Measurements from ENCODE around the gene FGF14.

The FGF14 gene

DNA sequence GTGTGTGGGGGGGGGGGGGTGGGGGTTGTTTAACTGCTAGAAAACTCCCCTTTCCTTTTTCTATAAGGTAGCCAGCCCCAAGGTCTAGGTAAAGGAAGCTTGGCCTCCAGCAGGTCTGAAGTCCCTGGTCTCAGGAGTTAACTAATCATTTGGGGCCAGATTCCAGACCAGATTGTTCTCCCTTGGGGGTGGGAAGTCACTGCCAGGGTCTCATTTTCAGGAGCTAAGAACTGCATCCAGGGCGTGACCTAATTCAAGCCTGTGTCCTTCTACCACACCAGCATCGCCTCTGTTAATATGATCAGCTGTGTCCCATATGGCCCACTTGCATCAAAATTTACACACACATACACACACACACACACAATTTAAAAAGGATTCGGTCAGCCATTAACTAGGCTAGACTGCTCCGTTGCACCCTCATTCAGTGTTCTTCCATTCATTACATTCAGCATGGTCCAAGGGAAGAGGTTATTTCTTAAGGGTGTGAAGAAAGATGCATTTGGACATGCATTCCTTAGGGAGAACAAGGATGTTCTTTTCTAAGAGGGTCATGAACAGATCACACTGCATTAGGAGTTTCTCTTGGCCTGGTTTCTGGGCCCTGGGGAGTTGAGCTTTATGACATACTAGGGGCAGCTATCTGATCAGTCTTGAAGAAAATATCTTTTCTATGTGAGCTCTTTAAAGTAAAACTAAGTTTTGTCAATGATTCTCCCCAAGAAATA lies 91.0 kb downstream of the FGF14 start:
- DNase-seq (ENCODE audit: low read depth in 2 of 2): no peak

DNA sequence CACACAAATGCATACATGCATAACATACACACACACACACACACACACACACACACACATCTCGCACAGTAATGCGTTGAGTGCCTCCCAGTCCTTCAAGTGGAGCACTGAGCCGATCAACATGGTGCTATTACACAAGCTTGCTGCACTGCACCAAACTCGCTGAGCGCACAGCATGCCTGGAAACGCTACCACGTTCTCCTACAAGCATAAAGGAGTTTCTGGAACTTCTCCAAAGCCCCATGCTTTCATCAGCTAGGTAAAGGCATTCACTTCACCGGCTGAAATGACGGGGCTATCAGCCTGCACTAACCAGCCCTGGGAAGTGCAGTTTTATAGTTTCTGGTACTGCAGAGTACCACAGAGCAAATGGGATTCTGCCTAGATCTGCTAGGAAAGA lies 92.7 kb downstream of the FGF14 start:
- DNase-seq (ENCODE audit: low read depth in 2 of 2): no peak

DNA sequence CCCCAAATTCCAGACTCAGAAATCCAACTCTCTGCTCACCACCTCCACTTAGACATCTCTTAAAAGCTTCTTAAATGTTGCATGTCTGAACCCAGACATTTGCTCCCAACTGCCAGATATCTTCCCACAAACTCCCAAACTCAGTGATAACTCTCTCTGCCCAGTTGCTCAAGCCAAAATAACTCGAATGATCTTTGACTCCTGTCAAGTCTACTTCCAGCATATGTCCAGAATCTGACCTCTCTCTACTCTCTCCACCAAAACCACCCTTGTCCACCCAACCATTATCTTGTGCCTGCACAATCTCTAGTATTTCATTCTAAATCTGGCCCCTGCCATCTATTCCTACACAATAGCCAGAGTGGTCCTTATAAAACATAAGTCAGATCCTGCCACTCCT lies 99.3 kb downstream of the FGF14 start:
- no peak for DNase-seq (ENCODE audit: low read depth in 2 of 2)

DNA sequence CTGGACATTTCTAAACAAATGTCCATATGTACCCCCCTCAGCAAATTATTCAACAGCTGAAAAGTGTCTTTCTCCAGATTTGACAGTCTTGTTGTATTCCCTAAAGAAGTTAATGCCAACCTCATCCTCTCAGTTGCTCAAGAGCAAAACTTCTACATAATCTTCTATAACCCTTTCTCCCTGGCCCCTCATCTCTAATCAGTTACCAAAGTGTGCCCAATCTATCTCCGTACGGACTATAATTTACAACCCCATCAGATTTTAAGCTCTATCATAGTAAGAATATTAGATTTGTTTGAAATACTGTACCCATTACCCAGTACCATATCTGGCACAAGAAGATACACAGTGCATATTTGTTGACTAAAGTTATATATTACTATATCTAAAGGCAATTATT lies 101.5 kb downstream of the FGF14 start:
- no peak for DNase-seq (ENCODE audit: low read depth in 2 of 2)

DNA sequence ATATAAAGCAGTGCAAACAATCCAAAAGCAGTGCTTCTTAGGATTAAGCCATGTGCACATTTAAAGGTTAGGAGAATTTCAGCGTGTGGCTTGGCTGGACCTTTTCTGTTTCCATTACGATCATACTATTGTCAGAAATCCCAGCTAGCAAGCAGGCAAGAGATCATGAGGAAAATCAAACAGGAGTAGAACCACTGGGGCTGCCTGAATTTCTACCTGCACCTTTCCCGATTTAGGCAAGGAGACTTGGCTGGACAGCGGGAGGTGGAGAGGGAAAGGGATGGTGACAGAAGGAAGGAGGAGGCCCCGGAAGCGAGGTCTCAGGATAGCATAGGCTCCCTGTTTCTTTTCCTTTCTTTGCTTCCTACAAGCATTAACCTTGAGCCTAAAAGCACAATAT lies 102.5 kb downstream of the FGF14 start:
- DNase-seq (ENCODE audit: low read depth in 2 of 2): no peak

DNA sequence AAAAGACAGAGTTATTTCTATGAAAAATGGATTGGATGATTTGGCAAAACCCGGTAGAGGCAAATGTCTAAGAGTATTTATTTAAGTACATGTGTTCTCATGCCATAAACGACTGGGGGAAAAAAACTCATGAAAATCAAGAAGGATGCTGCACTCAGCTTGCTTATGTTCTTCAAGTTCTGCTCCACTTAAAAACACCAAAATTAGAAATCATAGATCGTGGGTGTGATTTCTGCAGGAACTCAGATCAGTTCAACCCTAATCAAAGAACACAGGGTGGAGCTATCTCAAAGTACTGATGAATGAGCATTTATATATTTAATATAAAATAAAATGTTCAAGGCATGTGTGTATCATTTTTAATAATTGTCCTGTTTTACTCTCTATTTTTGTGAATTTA lies 103.8 kb downstream of the FGF14 start:
- no peak for DNase-seq (ENCODE audit: low read depth in 2 of 2)

DNA sequence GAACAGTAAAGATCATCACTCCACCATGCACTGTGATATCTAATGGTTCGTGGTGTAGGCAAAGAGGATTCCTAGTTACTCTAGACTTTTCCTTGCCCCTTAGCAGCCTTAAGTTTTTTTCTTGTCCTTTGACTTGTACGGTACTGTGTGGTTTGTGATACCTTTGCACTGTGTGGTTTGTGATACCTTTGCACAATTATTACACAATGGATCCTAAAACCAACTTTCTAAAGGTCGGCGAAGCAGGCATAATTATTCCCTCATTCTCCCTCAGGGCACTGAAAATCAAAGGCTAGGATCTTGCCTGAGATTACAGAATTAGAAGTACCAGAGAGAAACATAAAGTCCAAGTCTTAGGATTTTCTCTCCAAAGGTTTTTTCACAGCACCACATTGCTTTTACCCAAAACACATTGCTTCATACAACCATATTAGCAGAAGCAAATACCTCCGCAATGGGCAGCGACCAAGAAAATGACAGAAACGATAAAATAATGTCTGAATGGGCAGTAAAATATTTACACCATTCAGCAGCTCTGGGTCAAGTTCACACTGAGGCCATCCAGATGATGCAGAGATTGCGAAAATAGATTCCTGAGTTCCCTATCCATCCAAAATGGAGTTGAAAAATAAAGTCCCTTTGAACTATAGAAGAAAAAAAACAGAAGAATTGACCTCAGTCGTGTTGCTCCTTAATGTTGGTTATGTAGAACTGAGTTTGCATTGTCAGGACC lies 106.4 kb downstream of the FGF14 start:
- DNase-seq (ENCODE audit: low read depth in 2 of 2): no peak

DNA sequence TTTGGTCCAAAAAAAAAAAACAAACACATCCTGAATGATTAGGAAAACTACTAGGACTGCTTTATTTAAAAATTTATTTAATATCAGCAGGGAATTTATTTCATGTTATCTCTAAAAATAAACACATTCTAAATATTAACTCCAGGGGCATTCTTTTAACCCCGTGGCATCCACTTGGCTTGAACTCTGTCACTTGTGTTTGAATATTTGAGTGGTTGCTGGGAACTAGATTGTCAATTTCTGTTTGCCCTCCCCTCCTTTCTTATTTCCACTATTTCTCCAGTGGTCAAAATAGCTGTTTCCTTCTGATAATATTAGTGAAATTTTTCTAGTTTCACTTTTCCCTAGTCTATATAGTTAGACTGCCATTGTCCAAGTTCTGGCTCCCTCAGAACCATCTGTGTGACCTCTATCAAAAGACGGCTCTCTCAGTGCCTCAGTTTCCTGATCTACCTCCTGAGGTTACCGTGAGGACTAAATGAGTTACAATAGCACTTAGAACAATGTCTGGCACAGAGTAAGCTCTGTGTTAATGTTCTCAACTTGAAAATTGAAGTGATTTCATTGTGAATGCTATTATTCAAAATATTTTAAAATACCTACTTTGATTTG lies 107.3 kb downstream of the FGF14 start:
- no peak for DNase-seq (ENCODE audit: low read depth in 2 of 2)

DNA sequence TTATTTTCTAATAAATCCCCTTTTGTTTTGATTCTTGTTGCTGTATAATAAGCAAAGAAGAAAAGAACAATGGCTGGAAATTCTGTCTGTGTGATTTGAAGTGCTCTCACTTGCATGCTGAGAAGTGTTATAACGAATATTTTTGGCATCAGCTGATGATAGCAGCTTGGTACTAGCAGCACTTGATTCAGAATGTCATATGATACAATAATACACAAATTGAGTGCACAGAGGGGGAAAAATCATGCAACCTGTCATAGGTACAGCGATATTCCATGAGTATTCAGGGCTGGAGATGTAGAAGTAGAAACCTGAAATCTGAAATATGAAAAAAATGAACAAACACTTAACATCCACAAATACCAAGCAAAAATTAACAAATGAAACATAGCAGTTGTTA lies 108.1 kb downstream of the FGF14 start:
- no peak for DNase-seq (ENCODE audit: low read depth in 2 of 2)

DNA sequence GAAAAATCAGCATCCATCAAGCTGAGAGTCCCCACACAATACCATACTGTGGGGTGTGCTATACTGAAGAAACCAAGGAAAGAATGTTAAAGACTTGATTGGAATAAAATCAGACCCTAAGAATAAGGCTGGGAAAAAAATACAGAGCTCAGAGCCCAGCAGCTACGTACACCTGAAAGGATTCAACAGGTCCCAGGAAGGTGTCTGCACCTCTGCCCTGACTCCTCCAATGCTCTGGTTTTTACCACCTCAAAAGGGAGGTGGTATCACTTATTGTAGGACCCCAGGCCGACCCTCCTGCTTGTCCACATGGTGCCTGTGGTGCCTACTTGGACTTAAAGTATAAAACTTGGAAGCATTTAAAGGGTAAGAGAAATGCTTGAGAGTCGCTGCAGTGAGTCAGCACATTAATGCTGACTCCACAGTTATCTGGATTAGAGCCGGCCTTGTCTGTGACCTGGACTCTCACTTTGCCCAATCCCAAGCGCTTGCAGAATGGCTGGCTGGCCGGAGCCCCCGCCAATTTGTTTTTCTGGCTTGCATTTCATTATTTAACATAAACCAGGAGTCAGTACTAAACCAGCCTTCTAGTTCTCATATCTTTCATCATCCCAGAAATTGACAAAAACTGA lies 110.1 kb downstream of the FGF14 start:
- no peak for DNase-seq (ENCODE audit: low read depth in 2 of 2)

DNA sequence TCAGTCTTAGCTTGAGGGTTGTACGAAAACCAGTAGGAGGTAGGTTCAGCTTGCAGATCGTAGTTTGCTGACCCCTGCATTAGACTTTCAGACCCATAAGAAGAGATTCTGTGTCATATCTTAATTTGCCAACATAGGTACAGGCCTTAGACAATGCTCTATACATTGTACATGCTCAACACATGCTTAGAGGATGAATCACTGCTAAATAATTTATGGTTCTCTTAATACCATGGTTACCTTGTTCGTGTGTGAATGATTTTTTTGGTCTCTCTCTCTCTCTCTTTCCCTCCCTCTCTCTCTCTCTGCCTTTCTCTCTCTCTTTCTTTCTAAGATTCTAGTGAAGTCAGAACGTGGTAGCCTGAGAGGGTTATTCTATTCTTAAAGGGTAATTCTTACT lies 112.2 kb downstream of the FGF14 start:
- DNase-seq (ENCODE audit: low read depth in 2 of 2): no peak

DNA sequence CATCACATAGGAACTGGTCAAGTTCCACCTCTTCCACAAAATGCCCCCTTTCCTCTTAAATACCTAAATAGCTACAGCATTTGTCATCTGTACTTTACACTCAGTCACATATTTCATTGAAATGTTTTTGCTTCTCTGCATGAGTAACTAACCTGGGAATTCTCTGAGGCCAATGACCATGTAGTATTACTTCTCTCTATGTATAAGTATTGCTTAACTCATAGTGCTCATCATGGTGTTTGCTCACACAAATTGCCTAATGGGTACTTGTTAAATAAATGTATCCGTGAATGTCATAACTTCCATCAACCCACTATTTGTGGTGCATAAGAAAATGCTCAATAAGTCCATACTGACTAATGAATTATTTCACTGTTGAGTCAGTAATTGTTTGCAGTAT lies 115.5 kb downstream of the FGF14 start:
- no peak for DNase-seq (ENCODE audit: low read depth in 2 of 2)

DNA sequence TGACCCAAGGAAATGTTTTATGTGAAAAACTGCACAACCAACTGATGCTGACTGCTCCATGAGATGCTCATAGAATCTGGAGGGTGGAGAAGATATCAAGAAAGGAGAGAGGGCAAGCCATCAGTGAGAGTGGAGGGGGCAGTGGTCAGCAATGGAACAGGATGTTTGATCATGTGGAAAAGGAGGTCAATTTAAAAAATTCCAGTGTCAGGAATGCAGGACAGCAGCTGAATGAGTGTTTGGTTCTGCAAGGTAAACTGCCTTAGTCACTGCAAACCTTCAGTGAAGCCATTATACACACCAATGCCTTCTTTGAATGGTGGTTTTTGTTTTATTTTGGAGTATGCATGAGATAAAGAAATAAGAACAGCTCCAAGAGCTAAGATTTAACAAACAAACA lies 121.5 kb downstream of the FGF14 start:
- no peak for DNase-seq (ENCODE audit: low read depth in 2 of 2)

DNA sequence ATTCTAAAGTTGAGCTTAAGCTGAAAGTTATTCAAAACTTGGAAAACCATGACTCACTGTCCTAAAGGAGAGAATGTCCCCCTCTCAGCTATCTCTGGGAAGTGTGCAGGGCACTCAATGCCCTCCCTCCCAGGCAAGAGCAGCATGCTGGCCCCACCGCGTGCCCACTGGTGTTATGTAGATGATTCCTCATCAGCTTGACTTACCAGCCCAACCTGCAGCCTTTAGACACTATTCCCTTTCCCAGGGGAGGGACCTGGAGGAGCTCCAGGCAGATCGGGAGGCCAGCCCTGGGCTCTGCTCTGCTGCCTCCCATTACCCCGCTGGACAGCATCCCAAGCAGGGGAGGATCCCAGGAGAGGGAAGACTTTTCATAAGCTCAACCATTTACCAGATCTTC lies 124.6 kb downstream of the FGF14 start:
- no peak for DNase-seq (ENCODE audit: low read depth in 2 of 2)

DNA sequence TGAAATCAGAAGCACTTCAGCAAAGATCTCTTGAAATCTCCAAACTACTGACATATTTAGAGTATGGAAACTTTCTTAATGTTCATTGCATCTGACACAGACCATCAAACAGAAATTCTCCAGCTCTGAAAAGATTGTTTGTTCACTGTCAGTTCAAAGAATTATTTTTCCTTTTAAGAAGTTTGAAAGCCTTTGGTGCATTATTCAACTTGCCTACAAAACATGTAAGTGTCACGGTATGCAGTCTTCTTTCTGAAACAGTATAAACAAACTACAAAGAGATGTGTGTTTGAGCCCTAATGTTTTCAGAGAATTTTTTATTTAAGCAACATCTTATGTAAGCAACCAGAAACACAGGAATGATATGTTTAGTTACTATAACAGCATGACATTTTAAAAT lies 125.4 kb downstream of the FGF14 start:
- DNase-seq (ENCODE audit: low read depth in 2 of 2): no peak

DNA sequence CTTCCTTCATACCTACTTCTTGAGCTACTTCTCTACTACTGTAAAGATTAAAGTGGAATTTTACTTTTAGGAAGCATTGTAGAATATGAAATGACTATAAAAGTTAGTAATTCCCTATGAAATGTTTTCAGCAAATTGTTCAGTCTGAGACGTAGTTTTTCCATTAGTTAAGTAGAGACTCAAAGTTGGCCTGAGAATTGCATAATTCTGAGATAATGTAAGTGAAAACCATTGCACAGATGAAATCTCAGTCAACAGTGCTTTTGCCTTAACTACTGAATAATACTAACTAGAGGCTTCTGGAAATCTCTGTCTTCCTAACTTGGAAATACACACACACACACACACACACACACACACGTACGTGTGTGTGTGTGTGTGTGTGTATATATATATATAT lies 125.9 kb downstream of the FGF14 start:
- no peak for DNase-seq (ENCODE audit: low read depth in 2 of 2)

DNA sequence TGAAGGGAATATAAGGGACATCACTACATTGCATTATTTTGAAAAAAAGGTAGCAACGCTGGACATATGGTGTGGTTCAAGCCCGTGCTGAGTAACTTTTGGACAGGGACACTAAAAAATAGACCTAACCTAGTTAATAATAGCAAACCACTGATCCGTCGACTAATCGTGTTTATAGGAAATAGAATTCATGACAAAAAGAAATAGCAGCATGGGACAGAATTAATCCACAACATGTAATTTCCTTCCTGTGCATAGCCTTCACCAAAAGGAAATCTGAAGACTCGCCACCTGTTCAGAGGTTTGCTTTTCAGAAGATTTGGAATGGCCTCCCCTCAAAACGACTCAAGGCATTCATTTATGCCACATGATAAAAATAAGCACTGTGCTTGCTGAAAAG lies 128.7 kb downstream of the FGF14 start:
- DNase-seq (ENCODE audit: low read depth in 2 of 2): no peak

DNA sequence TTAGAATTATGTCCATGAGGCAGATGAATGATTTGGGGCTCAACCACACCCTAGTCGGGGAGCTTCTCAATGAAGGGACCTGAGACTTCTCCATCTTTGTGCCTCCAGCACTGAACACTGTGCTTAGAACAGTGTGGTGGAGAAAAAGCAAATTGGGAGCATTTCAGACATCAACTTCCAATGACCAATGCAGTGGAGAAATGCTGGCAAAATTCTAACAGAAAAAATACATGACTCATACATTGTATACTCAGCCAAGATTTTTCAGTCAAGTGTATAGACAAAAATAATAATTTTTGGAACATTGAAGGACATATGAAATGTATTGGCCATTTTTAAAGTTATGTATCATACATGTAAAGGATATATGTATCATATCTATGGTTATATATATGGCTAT lies 134.7 kb downstream of the FGF14 start:
- DNase-seq (ENCODE audit: low read depth in 2 of 2): no peak

DNA sequence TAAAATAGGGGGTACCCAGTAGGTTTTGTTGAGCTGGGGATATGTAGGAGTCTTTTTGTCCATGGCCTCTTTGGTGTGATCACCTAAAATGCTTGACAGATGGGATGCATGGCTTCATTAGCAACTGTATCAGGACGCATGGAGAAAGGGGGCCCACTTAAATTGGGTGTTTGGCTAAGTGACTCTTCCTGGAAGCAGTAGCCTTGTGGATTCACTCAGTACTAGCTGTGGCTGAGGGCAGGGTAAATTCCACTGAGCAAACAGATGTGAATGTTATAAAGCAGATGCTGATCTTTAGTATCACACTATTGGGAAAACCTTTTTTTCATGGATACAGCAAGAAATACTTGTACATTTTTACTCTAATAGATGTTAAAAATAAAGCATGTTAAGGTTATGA lies 140.0 kb downstream of the FGF14 start:
- DNase-seq (ENCODE audit: low read depth in 2 of 2): no peak

DNA sequence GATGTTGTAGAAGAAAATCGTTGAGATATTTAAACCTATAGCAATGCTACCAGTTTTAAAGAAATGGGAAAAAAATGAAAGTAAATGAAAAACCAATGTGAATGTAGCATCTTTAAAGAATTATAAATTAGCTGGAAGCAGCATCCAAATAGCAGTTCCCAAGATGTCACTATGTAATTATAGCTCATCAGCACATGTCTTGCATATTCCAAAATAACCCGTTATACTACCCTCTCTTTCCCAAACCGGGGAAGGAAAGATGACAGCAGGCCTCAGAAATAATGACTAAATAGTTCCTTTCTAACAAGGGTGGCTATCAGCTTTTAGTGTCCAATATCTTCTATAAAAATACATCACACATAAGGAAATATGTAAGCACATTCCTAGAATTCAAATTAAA lies 140.5 kb downstream of the FGF14 start:
- DNase-seq (ENCODE audit: low read depth in 2 of 2): no peak

DNA sequence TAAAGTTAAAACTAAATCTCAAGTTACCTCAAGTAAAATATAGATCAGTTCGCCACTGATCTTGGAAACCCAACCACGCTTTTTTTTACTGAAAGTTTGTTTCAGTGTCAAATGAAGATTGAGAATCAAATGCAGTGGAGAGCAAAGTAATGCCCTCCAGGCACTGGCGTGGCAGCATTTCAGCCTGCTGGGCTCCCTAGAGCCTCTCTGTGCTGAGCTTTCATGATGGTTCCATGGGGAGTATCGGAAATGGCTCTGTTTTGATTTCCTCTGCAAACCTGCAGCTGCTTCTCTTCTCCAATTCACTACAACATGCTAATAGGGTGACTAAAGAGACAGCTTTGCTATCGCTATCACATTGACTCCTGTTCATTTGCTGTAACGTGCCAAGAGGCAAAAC lies 141.6 kb downstream of the FGF14 start:
- DNase-seq (ENCODE audit: low read depth in 2 of 2): no peak

DNA sequence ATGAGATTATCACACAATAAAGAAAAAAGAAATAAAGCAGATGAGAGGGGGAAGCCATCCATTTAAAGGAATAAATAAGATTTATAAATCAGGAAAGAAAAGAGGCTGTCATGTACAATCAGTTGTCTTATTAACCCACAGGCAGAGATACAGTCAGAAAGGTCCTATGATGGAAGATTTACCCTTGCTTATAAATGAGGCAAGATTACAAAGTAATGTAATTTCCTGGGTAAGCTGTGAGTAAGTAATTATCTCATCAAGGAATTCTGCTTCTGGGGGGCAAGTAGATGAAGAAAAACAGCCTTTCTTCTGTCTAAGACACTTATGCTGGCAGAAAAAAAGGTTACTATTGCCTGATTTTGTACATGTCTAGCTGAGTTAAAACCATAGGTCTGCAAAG lies 146.4 kb downstream of the FGF14 start:
- DNase-seq (ENCODE audit: low read depth in 2 of 2): no peak

DNA sequence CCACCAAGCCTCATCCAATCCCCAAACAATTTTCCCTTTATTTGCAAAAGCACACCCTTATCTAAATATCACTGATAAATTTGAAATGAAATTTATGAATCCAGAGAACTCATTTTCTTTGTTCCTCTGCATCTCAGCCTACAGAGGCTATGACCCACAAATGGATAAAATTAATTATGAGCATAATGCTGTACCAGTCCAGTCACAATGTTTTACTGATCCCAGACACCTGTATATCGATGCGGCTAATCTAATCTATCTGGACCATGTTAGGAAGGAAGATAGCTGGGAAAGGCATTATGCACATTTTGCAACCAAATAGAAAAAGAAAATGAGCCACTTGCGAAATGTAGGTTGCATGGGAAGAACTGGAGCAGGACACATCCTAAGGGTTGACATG lies 150.0 kb downstream of the FGF14 start:
- no peak for DNase-seq (ENCODE audit: low read depth in 2 of 2)
